ENCODE data around the gene CDH24. TPM values are rescaled to one million over a fixed set of nuclear protein-coding genes. Genes with fewer than 3 reads are reported as not detected.
"Not testable (repeated sequence)": the region's sequence is repeated elsewhere in the genome, so short reads cannot be mapped to it uniquely, and the experiment has no call there.

The CDH24 gene
- total RNA-seq, 1 donor from 2014 or later, result 1.6 TPM

DNA sequence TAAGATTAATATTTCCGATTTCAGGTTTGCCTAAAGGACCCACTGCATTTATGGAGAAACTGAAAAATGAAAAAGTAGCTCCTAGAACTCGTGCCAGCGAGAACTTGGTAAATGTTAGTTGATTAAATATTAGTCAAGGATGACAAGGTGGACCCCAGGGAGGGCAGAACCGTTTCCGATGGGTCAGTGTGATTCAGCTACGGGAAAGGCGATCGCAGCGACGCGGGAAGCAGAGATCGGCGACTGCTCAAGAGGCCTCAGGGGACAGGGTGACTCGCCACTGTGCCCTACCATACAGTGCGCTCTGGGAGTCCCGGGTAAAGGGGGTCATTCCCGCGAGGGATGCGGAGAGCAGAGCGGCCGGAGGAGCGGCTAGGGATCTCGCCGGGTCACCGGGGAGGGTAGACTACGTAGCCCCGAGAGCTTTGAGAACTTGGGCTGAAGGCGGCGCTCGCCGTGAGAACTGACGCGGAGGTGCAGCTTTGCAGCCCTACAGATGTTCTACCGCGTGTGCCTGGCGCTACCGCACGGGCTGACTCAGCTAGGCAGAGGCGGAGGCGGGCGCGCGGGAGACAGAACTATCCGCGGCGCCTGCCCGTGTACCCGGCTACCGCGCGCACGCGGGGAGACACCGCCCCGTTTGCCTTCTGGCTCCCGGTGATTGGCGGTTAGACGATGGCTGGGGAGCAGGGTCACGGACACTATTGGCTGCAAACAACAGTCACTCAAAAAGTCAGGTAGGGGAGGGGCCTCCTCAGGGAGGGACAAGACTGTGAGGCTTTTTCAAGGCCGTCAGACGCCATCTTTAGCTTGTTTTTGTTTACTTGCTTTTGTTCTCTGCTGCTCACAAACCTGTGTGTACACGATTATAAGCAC, 50.5 kb downstream of the CDH24 start:
- DNase-seq, result peak; percentile 97
- peak; percentile 99 for ATAC-seq (ENCODE audit: poor library complexity)
- intact Hi-C loops (cut with DNase I), result no loop called here

DNA sequence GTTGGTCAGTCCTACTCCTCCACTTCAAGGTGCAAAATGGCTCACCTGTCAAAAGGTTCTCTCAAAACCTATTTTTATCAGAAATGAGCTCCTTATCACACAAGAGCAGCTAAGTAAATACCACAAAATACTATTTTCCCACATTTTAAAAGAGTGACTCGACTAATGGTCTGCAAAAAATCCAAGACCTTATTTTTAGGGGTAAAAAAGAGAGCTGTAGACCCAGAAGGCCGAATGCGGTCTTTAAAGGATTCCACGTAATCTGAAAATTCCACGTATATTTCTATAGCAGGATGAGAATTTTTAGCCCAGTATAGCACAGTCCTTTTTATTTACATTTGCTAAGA, 51.2 kb downstream of the CDH24 start:
- DNase-seq, result no peak
- intact Hi-C loops (cut with DNase I), result no loop called here

DNA sequence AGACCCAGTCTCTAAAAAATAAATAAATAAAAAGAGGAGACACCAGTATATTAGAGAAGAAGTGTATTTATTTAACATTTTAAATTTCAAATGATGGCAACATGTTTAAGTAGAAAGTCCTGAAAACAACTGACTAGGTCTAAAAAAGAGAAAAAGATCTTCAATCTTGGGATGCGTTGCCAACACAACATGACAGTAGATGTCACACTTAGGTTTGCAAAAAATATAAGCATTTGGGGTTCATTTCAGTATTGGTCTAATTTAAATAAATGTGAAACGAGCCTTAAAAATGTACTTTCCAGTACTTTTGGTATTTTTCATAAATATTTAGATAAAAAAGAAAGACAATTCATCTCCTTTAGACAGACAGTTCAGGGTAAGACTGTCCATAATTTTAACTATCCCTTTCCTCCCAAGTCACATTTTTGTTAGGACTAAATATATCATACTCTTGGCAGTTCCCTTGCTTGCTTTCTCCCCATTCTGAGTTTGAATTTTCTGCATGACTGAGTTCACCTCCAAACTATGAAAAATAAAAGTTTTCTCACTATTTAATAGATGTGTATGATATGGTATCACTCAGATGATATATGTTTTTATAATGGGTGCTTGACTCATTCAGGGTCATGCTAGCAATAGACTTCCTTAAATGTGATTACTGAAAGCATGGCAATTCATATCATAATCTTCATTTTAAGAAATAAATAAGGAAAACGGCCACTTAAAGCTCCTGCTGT, 51.7 kb downstream of the CDH24 start:
- no peak for DNase-seq
- ATAC-seq (ENCODE audit: poor library complexity), result no peak
- intact Hi-C loops (cut with DNase I), result no loop called here

More for the DNA sequence above, 51.2 kb downstream of the CDH24 start:
- no peak for ATAC-seq (ENCODE audit: poor library complexity)

DNA sequence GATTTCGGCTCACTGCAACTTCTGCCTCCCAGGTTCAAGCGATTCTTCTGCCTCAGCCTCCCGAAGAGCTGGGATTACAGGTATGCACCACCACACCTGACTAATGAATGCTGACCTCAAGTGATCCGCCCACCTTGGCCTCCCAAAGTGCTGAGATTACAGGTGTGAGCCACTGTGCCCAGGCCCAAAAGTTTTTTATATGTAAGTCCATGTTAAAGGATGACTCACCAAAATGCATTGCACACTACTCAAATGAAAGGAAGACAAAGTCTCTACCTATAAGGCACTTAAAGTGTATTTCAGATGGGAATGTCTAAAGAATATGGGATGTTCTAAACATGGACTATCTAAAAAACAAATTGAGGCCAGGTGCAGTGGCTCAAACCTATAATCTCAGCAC, 53.0 kb downstream of the CDH24 start:
- intact Hi-C loops (cut with DNase I); DNase-seq; ATAC-seq (ENCODE audit: poor library complexity): not testable (repeated sequence)

DNA sequence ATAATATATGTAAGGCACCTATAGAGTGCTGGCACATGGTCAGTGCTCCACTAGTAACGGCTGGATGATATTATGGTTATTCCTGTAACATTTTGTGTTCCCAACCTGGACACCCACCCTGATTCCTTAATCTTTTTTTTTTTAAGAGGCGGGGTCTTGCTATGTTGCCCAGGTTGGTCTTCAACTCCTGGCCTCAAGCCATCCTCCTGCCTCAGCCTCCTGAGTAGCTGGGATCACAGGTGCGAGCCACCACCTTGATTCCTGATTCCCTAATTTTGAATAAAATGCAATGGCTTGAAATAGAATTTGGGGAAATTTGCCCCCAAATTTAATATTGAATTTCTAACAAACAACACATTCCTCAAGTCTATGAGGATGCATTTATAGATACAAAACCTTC, 54.7 kb downstream of the CDH24 start:
- ATAC-seq (ENCODE audit: poor library complexity) (no peak), DNase-seq (no peak)
- intact Hi-C loops (cut with DNase I), result no loop called here

DNA sequence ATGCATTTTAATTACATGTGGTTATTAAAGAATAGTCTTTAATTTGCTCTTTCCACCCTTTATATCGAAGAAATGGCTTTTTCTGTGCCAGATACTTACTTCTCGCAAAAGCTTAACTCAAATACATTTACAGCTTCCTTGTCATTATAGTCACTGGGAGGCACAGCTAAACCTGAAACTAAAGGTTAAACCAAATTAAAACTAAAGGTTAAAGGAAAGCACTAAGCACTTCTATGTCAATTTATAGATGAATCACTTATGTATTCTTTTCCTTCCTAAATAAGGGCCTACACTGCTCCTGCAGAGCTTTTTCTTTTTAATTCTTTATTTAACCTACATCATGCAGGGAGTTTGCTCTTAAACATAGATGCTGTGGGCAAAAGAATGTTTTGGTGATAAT, 56.5 kb downstream of the CDH24 start:
- ATAC-seq (ENCODE audit: poor library complexity), result no peak
- intact Hi-C loops (cut with DNase I), result no loop called here

DNA sequence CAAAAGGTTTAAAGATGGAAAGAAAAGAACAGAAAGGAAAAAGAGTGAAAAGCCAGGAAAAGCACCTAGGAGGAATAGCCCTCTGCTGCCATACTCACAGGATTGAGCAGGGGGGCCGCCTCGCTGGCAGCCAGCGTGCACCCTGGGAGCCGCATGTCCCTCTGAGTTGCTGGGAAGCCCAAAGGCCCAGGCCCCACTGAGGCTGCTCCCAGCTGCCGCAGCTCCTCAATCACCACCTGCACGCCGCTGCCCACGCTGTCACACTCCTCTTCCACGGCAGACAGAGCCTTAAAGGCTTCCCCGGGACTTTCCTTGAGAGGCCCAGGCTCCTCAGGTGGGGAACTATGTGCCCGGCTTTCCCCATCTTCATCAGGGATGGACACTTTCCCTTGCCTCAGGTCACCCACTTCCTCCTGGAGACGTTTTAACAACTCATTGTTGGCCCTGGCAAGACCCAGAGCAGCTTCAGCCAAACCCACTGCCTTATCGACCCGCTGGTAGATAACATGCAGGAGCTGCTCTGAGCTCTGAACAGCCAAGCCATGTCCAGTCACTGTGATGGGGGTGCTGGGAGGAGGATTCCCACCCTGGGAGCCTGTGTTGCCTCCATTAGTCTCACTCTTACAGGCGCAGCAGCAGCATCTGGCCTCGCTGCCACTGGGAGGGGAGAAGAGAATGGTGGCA, 58.8 kb downstream of the CDH24 start:
- DNase-seq (no peak), ATAC-seq (ENCODE audit: poor library complexity) (peak; percentile 61)
- intact Hi-C loops (cut with DNase I), result no loop called here

More for the DNA sequence above, 56.5 kb downstream of the CDH24 start:
- DNase-seq, result no peak

DNA sequence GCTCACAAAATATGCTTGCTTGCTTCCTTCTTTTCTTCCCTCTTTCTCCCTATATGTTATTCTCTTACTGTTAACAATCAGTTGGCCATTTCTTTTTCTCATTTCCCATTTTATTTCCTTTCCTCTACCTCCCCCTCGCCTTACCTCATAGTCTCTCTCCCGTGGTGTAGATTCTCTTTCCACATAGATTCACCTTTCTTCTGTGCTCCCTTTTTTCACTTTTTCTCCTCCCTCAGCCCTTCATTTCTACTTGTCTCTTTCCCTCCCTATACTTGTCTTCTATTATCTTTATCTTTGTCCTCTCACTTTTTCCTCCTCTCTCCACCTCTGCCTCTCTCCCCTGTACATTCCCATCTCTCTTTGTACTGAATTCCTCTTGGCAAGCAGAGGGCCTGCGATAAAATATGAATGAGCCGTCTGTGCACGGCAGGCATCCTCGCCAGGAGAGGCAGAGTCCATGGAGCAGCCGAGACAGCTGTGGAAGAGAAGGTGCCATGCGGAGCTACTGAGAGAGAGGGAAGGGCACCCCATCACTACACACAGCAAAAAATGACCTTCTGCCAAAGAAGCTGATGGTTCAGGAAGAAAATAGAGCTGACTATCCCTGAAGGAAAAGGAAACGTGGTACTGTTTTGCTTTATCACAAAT, 59.5 kb downstream of the CDH24 start:
- intact Hi-C loops (cut with DNase I), result no loop called here
- no peak for DNase-seq
- ATAC-seq (ENCODE audit: poor library complexity), result peak; percentile 64

Other genes starting within 250 kb of the CDH24 start
- gene SLC7A7, start 242.1 kb downstream of the CDH24 start, total RNA-seq, result 4.6 TPM
- gene MRPL52, start 227.6 kb downstream of the CDH24 start, total RNA-seq, result 110 TPM
- gene MMP14, start 220.9 kb downstream of the CDH24 start, total RNA-seq, result 22.5 TPM
- gene LRP10, start 185.8 kb downstream of the CDH24 start, total RNA-seq, result 50.8 TPM
- not detected for gene REM2, start 174.3 kb downstream of the CDH24 start, total RNA-seq
- gene RBM23, start 138.4 kb downstream of the CDH24 start, total RNA-seq, result 37.8 TPM
- 50.2 TPM for gene PRMT5, start 128.1 kb downstream of the CDH24 start, total RNA-seq
- gene HAUS4, start 100.4 kb downstream of the CDH24 start, total RNA-seq, result 16.4 TPM
- gene AJUBA, start 75.0 kb downstream of the CDH24 start, total RNA-seq, result 10.9 TPM
- 5.5 TPM for gene C14orf93, start 47.4 kb downstream of the CDH24 start, total RNA-seq
- gene PSMB5, start 22.6 kb downstream of the CDH24 start, total RNA-seq, result 129 TPM
- gene PSMB11, start 15.3 kb downstream of the CDH24 start, total RNA-seq, result not detected
- 65.8 TPM for gene ACIN1, start 37.6 kb upstream of the CDH24 start, total RNA-seq
- 20.6 TPM for gene C14orf119, start 38.0 kb upstream of the CDH24 start, total RNA-seq
- gene CIROP, start 47.5 kb upstream of the CDH24 start, total RNA-seq, result not detected
- not detected for gene CEBPE, start 61.7 kb upstream of the CDH24 start, total RNA-seq
- 11.6 TPM for gene SLC7A8, start 126.1 kb upstream of the CDH24 start, total RNA-seq
- not detected for gene RNF212B, start 180.4 kb upstream of the CDH24 start, total RNA-seq
- 6.5 TPM for gene HOMEZ, start 228.6 kb upstream of the CDH24 start, total RNA-seq
- 6.7 TPM for gene PPP1R3E, start 245.3 kb upstream of the CDH24 start, total RNA-seq
- 37.3 TPM for gene BCL2L2, start 249.3 kb upstream of the CDH24 start, total RNA-seq

Data from Right ventricle myocardium superior (tissue), 1 donor.